A673 (cell line): ENCODE measurements around the gene KRTAP10-5. TPM values are rescaled to one million over a fixed set of nuclear protein-coding genes. Genes with fewer than 3 reads are reported as not detected.

Source experiments
- BruUV-seq: library from RNA; stranded (reverse); fragments of 400-500 nt; replicated peaks from 2 replicates; lab custom pipeline; 2021; lab: Mats Ljungman, UMichigan
- CTCF ChIA-PET: fragments of 300-600 bp; sonication (Branson Sonifier 250); formaldehyde crosslinking; loops from one replicate; lab custom pipeline; 2022; ENCODE audit warnings: antibody characterized with exemption; lab: Charles Lee
- POLR2A ChIA-PET: fragments of 300-600 bp; sonication (Branson Sonifier 250); formaldehyde crosslinking; loops from one replicate; lab custom pipeline; 2022; ENCODE audit warnings: antibody characterized with exemption; ENCODE audit not compliant: low non-redundant PET; lab: Charles Lee
- DNase-seq: peaks from one replicate; pipeline ENCODE4 v3.0.0-alpha.2; 2015; ENCODE audit warnings: low spot score
- H3K27ac ChIP-seq: fragments of 200-600 bp; sonication (generic); 2 replicates; pipeline ENCODE4 v1.5.1; 2016; ENCODE audit warnings: mixed run types, low read depth, mild to moderate bottlenecking, mixed read lengths, antibody characterized with exemption, low read length; ENCODE audit not compliant: poor library complexity, severe bottlenecking
- H3K27me3 ChIP-seq: fragments of 200-600 bp; sonication (generic); replicated peaks from 2 replicates; pipeline ENCODE4 v1.6.1; 2017; ENCODE audit warnings: mixed run types, low read depth, mild to moderate bottlenecking, mixed read lengths, antibody characterized with exemption, low read length; ENCODE audit not compliant: insufficient read depth, poor library complexity
- H3K36me3 ChIP-seq: fragments of 200-600 bp; sonication (generic); 2 replicates; pipeline ENCODE4 v1.6.1; 2016; ENCODE audit warnings: mixed run types, mild to moderate bottlenecking, mixed read lengths, antibody characterized with exemption, low read length; ENCODE audit not compliant: insufficient read depth, poor library complexity, severe bottlenecking
- H3K4me1 ChIP-seq: fragments of 200-600 bp; sonication (generic); 2 replicates; pipeline ENCODE4 v1.6.1; 2017; ENCODE audit warnings: mixed run types, mild to moderate bottlenecking, mixed read lengths, antibody characterized with exemption, low read length; ENCODE audit not compliant: insufficient read depth, poor library complexity, severe bottlenecking
- H3K4me3 ChIP-seq: fragments of 200-600 bp; sonication (generic); 2 replicates; pipeline ENCODE4 v1.5.1; 2016; ENCODE audit warnings: low read depth, mixed run types, mild to moderate bottlenecking, mixed read lengths, low read length; ENCODE audit not compliant: poor library complexity, severe bottlenecking
- H3K9me3 ChIP-seq: fragments of 200-600 bp; sonication (generic); 2 replicates; pipeline ENCODE4 v1.6.1; 2016; ENCODE audit warnings: mixed run types, low read depth, mild to moderate bottlenecking, mixed read lengths, antibody characterized with exemption, low read length; ENCODE audit not compliant: poor library complexity, severe bottlenecking
- EZH2 ChIP-seq: fragments of 200-600 bp; sonication (generic); IDR thresholded peaks from 2 replicates; pipeline ENCODE4 v1.6.1; 2017; ENCODE audit warnings: borderline replicate concordance, low read depth, mild to moderate bottlenecking, mixed read lengths, antibody characterized with exemption, low read length; ENCODE audit not compliant: poor library complexity, severe bottlenecking
- intact Hi-C: fragments of 100-400 bp; cut with micrococcal nuclease; formaldehyde crosslinking; loops from one replicate; pipeline ENCODE4 v1.10.0; 2022; ENCODE audit not compliant: unreplicated experiment
- total RNA-seq: library from RNA; stranded (reverse); gene quantifications from 2 replicates; pipeline ENCODE4 v1.2.3, GENCODE V29; 2021
- TF ChIP-seq, protein P1 (sequence below): fragments of 300-800, 200-600 bp; sonication (generic); conservative IDR thresholded peaks from 2 replicates; pipeline ENCODE4 v1.5.1; 2017; ENCODE audit warnings: low read depth, mild to moderate bottlenecking, antibody characterized with exemption, low read length, moderate library complexity, mixed read lengths

KRTAP10-5 gene
- total RNA-seq, 1 experiment from 2014 or later = not detected

DNA sequence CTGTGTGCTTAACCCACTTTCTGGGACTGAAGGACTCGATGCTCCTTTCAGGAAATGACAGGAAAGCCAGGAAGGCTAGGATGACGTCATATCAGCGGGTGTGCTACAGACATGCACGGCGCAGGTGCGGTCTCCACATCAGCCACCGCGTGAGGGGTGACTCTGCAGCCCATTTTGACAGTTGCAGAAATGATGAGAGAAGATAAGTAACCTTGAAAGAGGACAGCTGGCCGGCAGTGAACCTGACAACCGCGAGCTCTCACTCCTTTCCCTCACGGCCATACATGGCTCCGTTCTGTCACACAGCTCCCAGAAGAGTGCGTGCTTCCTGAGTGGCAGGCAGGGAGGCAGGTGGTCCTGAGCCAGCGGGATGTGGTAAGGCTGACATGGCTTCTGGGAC, 1.7 kb upstream of the KRTAP10-5 start:
- ChIA-PET CTCF (no interaction called here), POLR2A (no interaction called here)
- Histone ChIP-seq H3K27me3 (no peaks in the 10 kb centered on the region), H3K9me3 (peaks cover 13% of the 10 kb centered on the region), H3K4me3 (no peak overlapping the region), H3K27ac (no peak overlapping the region), H3K36me3 (no peaks in the 10 kb centered on the region), H3K4me1 (no peaks in the 10 kb centered on the region)
- no TSS peak for BruUV-seq
- no peak for TF ChIP-seq EZH2
- TF ChIP-seq, protein P1, sequence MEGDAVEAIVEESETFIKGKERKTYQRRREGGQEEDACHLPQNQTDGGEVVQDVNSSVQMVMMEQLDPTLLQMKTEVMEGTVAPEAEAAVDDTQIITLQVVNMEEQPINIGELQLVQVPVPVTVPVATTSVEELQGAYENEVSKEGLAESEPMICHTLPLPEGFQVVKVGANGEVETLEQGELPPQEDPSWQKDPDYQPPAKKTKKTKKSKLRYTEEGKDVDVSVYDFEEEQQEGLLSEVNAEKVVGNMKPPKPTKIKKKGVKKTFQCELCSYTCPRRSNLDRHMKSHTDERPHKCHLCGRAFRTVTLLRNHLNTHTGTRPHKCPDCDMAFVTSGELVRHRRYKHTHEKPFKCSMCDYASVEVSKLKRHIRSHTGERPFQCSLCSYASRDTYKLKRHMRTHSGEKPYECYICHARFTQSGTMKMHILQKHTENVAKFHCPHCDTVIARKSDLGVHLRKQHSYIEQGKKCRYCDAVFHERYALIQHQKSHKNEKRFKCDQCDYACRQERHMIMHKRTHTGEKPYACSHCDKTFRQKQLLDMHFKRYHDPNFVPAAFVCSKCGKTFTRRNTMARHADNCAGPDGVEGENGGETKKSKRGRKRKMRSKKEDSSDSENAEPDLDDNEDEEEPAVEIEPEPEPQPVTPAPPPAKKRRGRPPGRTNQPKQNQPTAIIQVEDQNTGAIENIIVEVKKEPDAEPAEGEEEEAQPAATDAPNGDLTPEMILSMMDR = no peak
- intact Hi-C loops = no loop called here
- no peak for DNase-seq

DNA sequence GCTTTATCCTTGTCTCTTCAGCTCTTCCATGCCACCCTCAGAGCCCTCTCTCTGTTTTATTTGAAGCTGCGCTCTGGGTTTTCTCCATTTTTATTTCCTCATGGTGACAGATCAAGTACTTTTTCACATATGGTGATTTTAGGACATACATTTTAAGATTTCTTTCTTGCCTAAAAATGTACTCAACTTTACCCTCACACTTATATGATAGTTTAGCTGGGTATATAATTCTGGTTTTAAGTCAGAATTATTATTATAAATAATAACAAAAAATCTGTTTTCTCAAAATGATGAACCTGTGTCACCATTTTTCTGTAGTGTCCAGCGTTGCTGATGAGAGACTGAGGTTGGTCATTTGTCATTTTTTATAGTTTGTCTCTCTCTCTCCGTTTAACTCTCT, 754 bp upstream of the KRTAP10-5 start:
- intact Hi-C loops = no loop called here
- Histone ChIP-seq H3K27ac (no peak overlapping the region), H3K4me3 (no peak overlapping the region), H3K27me3 (no peaks in the 10 kb centered on the region), H3K9me3 (peaks cover 13% of the 10 kb centered on the region), H3K36me3 (no peaks in the 10 kb centered on the region), H3K4me1 (no peaks in the 10 kb centered on the region)
- POLR2A ChIA-PET = no interaction called here
- TF ChIP-seq EZH2 = no peak
- TF ChIP-seq, protein P1 = no peak
- no TSS peak for BruUV-seq
- no peak for DNase-seq
- CTCF ChIA-PET = no interaction called here

GRCh38 chr21:44579833-44580144, 615 bp downstream of the KRTAP10-5 start:
- H3K27ac ChIP-seq = no peak overlapping the region
- TF ChIP-seq, protein P1 = no peak
- no peak for TF ChIP-seq EZH2
- peaks cover 13% of the 10 kb centered on the region for H3K9me3 ChIP-seq
- no peaks in the 10 kb centered on the region for H3K36me3 ChIP-seq
- DNase-seq = no peak
- H3K4me1 ChIP-seq = no peaks in the 10 kb centered on the region
- intact Hi-C loops = no loop called here
- H3K27me3 ChIP-seq = no peaks in the 10 kb centered on the region
- no TSS peak for BruUV-seq
- ChIA-PET POLR2A (no interaction called here), CTCF (no interaction called here)
- H3K4me3 ChIP-seq = no peak overlapping the region
